Type B pancreatic cell (in vitro differentiated cells): ENCODE results near the gene RFESD. TPM values are rescaled to one million over a fixed set of nuclear protein-coding genes. Genes with fewer than 3 reads are reported as not detected.

Source experiments
- DNase-seq: peaks from one replicate; pipeline ENCODE4 v3.0.0; 2021; ENCODE audit warnings: mixed read lengths; ENCODE audit not compliant: unreplicated experiment; ENCODE audit errors: extremely low spot score
- H3K27ac Mint-ChIP-seq: 2 replicates; pipeline ENCODE4 v1.8.0; 2021; ENCODE audit warnings: mild to moderate bottlenecking, mixed read lengths
- H3K27me3 Mint-ChIP-seq: 2 replicates; pipeline ENCODE4 v1.8.0; 2021; ENCODE audit warnings: mixed read lengths
- H3K36me3 Mint-ChIP-seq: 2 replicates; pipeline ENCODE4 v1.8.0; 2021; ENCODE audit warnings: mixed read lengths
- H3K4me1 Mint-ChIP-seq: one replicate; pipeline ENCODE4 v1.8.0; 2021; ENCODE audit warnings: mixed read lengths; ENCODE audit not compliant: unreplicated experiment
- H3K4me3 Mint-ChIP-seq: 2 replicates; pipeline ENCODE4 v1.8.0; 2021; ENCODE audit warnings: mild to moderate bottlenecking, mixed read lengths
- H3K9me3 Mint-ChIP-seq: 2 replicates; pipeline ENCODE4 v1.8.0; 2021; ENCODE audit warnings: mixed read lengths
- total RNA-seq: library from RNA; stranded (reverse); gene quantifications from 2 replicates; pipeline ENCODE4 v1.2.1, GENCODE V29; 2021; ENCODE audit warnings: low replicate concordance
- TF ChIP-seq, protein P1 (sequence below): fragments of 200-600 bp; sonication (generic); conservative IDR thresholded peaks from 2 replicates; pipeline ENCODE4 v1.5.0; 2021; ENCODE audit warnings: antibody characterized with exemption, mild to moderate bottlenecking

Gene RFESD
- total RNA-seq, 1 donor from 2014 or later, result 2.5 TPM

- H3K27ac Mint-ChIP-seq, result no peak overlapping the region
- TF ChIP-seq, protein P1, sequence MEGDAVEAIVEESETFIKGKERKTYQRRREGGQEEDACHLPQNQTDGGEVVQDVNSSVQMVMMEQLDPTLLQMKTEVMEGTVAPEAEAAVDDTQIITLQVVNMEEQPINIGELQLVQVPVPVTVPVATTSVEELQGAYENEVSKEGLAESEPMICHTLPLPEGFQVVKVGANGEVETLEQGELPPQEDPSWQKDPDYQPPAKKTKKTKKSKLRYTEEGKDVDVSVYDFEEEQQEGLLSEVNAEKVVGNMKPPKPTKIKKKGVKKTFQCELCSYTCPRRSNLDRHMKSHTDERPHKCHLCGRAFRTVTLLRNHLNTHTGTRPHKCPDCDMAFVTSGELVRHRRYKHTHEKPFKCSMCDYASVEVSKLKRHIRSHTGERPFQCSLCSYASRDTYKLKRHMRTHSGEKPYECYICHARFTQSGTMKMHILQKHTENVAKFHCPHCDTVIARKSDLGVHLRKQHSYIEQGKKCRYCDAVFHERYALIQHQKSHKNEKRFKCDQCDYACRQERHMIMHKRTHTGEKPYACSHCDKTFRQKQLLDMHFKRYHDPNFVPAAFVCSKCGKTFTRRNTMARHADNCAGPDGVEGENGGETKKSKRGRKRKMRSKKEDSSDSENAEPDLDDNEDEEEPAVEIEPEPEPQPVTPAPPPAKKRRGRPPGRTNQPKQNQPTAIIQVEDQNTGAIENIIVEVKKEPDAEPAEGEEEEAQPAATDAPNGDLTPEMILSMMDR, result no peak
- no peaks in the 10 kb centered on the region for H3K4me1 Mint-ChIP-seq
- H3K36me3 Mint-ChIP-seq, result no peaks in the 10 kb centered on the region
- no peak for DNase-seq
- no peaks in the 10 kb centered on the region for H3K27me3 Mint-ChIP-seq
- H3K9me3 Mint-ChIP-seq, result no peaks in the 10 kb centered on the region
- H3K4me3 Mint-ChIP-seq, result no peak overlapping the region
Observed at GRCh38 chr5:95689680-95690079, 43.1 kb downstream of the RFESD start.

DNA sequence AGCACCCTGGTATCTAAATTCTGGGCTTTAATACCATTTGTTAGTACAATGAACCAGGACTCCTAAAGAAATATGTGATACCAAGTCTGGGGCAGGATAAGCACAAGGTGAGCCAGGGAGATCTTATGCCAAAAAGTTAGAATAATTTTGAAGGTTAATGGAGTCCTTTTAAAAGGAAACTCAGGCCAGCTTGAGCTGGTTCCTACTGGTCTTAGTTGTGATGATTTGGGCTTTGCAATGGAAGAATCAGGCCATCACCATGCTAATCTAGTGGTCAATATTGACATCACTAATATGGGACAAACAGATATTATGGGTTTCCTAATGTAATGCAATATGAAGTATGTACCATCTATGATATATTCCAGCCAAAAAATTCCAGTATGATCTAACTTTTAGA lies 43.8 kb downstream of the RFESD start:
- H3K36me3 Mint-ChIP-seq, result no peaks in the 10 kb centered on the region
- H3K4me1 Mint-ChIP-seq, result no peaks in the 10 kb centered on the region
- H3K27me3 Mint-ChIP-seq, result no peaks in the 10 kb centered on the region
- no peak overlapping the region for H3K4me3 Mint-ChIP-seq
- no peak for DNase-seq
- no peaks in the 10 kb centered on the region for H3K9me3 Mint-ChIP-seq
- TF ChIP-seq, protein P1, result no peak
- H3K27ac Mint-ChIP-seq, result no peak overlapping the region

GRCh38 chr5:95697781-95698681 lies 51.5 kb downstream of the RFESD start:
- TF ChIP-seq, protein P1, result no peak
- H3K27ac Mint-ChIP-seq, result peak overlapping the region; percentile 19
- H3K27me3 Mint-ChIP-seq, result no peaks in the 10 kb centered on the region
- H3K4me3 Mint-ChIP-seq, result peak overlapping the region; percentile 30
- H3K9me3 Mint-ChIP-seq, result no peaks in the 10 kb centered on the region
- H3K4me1 Mint-ChIP-seq, result peaks cover 9% of the 10 kb centered on the region
- DNase-seq, result no peak
- H3K36me3 Mint-ChIP-seq, result no peaks in the 10 kb centered on the region

- DNase-seq, result no peak
- peaks cover 9% of the 10 kb centered on the region for H3K4me1 Mint-ChIP-seq
- H3K4me3 Mint-ChIP-seq, result no peak overlapping the region
- TF ChIP-seq, protein P1, result no peak
- H3K9me3 Mint-ChIP-seq, result no peaks in the 10 kb centered on the region
- H3K27me3 Mint-ChIP-seq, result no peaks in the 10 kb centered on the region
- H3K36me3 Mint-ChIP-seq, result no peaks in the 10 kb centered on the region
- no peak overlapping the region for H3K27ac Mint-ChIP-seq
Observed at GRCh38 chr5:95699337-95699736, 52.8 kb downstream of the RFESD start.

DNA sequence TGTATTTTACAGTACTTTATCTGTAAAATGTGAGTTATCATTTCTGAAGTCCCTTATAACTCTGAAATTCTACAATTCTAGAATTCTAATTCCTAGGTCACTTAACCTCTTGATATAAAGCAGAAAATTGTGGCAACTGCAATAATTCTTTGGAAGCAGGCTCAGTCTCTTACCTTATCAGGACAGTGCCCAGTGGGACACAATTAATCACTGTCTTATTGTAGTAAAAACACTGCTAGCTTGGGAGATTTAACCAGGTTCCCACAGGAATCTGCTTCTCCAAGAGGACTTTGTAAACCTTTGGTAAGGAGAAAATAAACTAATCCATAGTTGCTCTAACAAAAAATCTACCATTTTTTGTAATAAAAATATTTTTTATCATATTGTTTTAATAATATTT lies 54.5 kb downstream of the RFESD start:
- TF ChIP-seq, protein P1, result no peak
- Mint-ChIP-seq H3K4me3 (no peak overlapping the region), H3K36me3 (no peaks in the 10 kb centered on the region), H3K9me3 (no peaks in the 10 kb centered on the region), H3K27ac (no peak overlapping the region), H3K27me3 (no peaks in the 10 kb centered on the region), H3K4me1 (peaks cover 9% of the 10 kb centered on the region)
- no peak for DNase-seq
